HS-5 (cell line): ENCODE data around the gene DUSP12.

ENCODE experiments used
- DNase-seq: peaks from one replicate; pipeline ENCODE4 v3.0.0-alpha.2; 2012; ENCODE audit warnings: low read depth

The DUSP12 gene

DNA sequence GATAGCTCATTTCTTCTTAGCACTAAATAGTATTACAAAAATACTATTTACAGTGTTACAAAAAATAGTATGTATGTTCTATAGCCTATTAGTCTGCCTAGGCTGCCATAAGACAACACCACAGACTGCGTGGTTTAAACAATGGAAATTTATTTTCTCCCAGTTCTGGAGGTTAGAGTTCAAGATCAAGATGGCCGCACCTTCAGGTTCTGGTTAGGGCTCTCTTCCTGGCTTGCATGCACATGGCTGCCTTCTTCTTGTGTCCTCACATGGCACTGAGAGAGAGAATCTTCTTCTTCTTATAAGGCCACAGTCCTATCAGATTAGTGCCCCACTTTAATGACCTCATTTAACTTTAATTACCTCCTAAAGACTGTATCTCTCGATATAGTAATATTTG is 20.7 kb downstream of the DUSP12 start:
- no peak for DNase-seq

DNA sequence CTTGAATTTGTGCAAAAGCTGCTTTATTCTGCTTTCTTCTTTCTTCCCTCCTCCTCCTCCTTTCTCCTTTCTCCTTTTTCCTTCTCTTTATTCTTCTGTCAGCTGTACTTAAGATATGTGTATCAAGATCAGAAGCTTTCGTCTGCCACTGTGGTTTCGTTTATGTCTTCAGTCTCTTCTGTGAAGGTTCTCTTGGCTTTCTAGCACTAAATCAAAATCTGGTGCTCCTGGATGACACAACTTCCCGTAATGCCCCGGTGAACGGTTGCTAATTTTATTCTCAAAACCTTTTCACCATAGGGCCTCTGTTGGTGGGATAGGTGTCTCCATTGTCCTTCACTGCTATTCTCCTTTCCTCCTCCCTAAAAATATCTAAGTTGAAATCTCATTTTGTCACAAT is 21.6 kb downstream of the DUSP12 start:
- no peak for DNase-seq

DNA sequence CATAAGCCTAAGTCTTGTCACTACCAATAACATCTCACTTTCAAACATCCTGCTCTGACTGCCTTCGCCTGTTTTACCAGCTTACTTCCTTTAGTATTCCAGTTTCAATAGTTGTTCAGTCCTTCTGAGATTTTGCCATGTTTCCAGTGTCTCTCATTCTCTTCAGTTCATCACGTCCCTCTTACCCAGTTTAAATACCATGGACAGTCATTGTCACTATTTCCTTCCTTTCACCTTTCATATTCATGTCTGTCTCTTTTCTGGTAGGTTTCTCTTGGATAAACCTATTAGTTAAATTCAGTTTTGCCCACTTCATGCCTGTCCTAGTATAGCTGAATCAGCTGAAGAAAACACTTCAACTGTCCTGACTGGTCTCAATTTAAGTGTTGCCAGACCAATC is 22.4 kb downstream of the DUSP12 start:
- DNase-seq: no peak

DNA sequence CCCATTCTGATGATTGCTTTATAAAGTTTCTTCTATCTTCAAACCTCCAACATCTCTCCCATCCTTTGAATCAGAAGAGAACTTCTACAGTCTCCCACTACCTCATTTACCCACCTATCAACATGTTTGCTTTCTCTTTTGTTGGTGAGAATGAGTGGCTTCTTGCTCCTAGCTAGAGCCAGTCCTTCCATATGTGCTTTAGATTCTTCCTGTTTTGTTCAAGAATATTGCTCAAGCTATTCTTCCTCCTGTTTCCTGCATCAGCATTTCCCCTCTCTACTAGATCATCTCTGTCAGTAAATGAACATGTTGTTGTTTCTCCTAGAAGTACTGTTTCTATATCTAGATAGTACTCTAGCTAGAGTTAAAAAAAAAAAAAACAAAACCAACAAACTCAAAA is 22.8 kb downstream of the DUSP12 start:
- no peak for DNase-seq

DNA sequence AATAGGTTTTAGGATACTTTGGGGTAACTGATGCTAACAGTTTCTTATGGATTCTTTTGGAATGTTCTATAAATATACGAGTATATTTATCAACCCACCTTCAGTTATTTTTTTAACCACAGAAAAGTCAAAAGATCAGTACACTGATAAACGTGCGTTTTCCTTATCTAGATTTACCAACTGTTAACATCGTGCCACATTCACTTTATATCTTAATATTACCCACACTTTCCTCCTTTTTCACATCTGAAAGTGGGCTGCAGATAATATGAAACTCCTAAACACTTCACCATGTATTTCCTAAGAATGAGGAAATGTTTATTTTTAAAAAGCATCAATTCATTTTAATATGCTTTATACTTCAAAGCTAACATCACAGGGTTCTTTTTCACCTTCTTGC is 24.2 kb downstream of the DUSP12 start:
- no peak for DNase-seq

DNA sequence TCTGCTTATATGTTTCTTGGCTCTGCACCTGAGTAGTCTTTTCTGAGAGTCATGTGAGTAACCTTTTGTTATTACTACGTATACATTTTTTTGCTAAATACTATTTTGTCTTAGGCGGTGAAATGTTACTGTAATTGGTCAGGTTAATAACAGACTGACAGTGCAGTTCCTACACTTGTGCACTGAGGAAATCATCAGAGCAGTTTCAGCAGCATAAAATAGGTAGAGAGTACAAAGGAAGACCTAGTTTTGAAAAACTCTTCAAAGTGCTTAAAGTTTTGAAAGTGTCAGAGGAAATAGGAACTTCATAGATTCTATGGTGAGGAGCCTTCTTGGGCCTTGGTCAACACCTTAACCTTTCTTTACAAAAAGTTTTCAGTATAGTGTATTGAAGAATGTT is 27.7 kb downstream of the DUSP12 start:
- no peak for DNase-seq

DNA sequence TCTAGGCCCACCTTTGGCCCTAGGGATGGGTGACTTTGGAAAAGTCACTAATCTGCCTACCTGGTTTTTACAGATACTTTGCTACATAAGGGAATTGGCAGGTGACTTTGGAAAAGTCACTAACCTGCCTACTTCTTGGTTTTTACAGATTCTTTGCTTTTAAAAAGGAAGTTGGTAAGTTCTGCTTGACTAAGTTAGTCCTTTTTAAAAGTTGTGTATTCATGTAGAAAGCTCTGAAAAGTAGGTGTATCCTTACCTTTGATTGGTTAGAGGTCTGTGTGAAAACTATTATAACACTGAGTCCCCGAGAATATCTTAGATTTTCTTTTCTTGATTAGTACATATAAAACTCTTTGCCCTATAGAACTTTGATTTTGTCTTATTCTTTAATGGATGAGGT is 28.9 kb downstream of the DUSP12 start:
- no peak for DNase-seq

DNA sequence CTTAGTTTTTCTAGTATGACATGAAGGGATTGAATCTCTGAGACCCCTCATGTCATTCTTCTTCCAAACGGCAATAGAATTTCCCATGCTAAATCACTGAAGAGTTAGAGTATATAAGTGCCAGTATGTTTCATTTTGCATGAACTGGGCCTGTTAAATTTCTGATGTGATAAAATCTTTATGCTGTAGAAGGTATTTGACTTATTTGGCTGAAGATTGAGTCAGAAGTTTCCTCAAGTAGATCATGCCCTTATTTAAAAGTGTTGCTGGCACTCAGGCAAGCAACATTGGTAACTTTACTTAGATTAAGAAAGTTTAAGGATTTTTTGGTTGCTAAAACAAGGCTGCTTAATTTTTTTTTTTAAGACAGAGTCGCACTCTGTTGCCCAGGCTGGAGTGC is 29.8 kb downstream of the DUSP12 start:
- DNase-seq: no peak

DNA sequence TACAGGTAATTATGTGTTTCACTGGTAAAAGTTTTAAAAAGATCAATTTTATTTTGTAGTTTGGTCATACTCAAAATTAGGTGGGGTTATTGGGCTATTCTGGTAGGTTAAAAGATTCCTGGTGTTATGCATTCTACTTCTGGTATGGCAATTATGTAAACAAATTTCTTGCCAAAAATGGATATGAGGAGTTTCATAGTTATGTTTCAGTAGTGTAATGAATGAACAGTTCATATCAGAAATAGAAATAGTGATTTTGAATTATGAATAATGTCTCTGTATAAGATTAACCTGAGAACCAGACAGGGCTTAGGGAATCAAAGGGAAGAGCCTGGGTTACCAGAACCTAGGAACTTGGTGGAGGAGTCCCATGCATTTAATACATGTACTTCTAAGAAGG is 32.4 kb downstream of the DUSP12 start:
- DNase-seq: no peak

DNA sequence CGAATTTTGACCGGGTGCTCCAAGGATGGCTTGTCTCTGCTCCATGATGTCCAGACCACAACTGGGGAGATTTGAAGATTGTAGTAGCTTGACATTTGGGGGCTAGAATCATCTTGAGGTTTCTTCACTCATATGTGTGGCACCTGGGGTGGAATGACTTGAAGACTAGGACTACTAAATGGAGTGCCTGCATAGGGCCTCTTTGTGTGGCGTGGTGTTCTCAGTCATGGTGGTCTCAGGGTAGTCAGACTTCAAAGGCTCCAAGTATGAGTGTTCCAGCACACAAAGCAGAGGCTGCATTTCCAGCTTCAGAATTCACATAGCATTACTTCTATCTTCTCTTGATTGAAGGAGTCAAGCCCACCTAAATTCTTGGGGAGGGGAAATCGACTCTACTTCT is 33.3 kb downstream of the DUSP12 start:
- no peak for DNase-seq

DNA sequence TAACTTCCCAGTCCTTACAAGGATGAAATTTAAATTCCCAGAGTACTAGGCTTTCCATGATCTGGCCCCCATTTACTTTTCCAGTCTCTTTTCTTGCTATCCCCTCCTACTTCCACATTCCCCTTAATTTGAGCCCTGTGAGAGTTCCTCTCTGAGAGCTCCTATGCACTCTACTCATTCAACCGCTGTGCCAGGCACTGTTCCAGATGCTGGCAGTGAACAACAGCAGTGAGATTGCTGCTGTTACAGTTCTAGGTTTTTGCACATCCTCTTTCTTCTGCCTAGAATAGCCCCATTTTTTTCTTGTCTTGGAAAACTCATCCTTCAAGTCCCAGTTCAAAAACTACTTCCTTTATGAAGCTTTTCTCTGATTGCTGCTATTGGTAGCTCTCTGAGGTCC is 35.4 kb downstream of the DUSP12 start:
- DNase-seq: no peak

DNA sequence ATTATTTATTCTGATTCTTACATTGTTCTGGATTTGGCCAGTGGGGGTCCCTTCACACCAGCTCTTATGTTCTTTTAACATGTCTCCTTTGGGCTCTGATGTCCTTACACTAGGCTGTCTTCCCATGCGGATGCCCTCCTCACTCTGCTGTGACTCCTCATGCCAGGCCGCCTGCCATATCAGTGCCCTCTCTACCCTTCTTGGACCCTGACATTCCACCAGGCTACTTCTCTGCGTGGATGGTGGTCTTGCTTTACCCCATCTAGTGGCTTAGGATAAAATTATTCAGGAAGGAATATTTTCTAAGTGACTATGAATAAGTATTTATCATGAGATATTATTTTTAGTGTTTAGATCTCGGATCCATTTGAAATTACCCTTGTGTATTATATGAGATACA is 37.8 kb downstream of the DUSP12 start:
- DNase-seq: no peak

DNA sequence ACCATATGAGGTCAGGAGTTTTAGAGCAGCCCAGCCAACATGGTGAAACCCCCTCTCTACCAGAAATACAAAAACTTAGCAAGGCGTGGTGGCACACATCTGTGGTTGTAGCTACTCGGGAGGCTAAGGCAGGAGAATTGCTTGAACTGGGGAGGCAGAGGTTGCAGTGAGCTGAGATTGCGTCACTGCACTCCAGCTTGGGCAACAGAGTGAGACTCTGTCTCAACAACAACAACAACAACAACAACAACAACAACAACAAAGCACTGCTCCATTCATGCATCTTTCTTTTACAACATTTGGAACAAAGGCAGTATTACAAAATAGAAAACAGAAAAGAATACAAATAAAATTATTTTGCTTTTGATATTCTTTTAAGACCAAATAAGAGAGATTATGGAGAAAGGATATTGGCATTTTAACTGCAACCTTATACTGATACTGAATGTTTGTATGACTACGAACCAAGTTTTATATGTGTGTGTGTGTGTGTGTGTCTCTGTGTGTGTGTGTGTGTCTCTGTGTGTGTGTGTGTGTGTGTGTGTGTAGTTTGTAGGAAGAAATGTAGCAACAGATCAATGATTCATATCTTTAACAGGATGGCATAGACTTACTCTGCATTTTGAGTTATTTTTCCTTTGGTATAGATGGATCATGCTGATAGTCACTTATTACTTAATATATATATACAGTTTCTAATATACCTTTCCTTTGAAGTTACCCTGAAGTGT is 41.2 kb downstream of the DUSP12 start:
- no peak for DNase-seq

DNA sequence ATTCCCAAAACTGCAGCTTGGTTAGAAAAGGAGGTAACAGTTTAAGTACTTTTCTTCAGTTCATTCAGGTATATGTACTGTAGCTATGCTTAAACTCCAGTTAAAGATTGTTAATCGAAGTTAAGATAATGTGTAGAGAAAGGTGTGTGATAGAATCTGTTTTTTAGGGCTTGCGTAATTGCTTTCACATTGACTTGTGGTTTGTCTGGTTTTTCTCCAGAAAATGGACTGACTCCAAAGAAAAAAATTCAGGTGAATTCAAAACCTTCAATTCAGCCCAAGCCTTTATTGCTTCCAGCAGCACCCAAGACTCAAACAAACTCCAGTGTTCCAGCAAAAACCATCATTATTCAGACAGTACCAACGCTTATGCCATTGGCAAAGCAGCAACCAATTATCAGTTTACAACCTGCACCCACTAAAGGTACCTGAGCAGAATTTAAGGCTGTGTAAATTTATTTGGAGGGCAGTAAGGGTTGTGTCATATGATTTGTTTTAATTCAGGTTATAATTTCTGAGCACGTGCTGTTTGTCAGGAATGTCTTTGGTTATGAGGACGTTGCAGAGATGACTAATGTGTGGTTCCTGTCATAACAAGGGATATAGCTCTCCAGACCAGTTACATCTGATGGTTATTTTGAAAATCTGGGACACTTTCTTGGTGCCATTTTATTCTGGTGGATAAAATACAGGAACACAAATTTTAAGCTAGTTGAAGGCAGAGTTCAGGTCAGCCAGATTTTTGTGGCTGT is 42.5 kb downstream of the DUSP12 start:
- DNase-seq: peak; percentile 39

DNA sequence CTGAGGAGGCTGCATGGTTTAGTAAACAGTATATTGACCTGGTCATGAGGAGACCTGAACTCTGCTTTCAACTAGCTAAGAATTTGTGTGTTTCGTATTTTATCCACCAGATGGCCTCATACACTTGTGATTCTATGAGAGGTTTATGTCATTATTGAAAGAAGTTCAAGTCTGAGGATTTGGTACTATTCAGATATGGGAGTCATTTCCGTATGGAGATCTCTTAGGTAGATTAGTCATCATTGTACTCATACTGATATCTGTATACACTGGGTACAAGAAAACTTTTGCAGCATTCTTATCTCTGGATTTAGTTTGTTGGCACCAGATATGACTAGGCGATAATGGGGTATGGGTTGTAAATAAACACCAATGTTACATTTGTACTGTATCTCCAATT is 43.2 kb downstream of the DUSP12 start:
- DNase-seq: peak; percentile 83

DNA sequence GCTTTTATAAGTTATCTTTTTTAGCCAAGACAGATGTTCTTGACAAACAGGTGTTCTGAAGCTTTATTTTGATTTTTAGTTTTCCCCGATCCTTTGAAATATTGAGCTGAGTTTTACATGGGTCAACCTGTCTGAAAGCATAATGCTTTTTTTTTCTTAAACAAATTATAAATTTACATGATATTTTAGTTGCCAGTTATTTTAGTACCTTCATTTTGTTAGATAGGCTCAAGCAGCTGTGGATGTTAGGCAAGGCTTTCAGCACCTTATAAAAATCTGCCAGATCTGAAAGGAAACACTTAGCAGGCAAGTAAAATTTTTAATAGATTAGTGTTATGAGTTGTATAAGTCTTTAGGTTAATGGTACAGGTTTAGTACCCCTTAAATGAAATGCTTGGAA is 50.2 kb downstream of the DUSP12 start:
- DNase-seq: no peak

DNA sequence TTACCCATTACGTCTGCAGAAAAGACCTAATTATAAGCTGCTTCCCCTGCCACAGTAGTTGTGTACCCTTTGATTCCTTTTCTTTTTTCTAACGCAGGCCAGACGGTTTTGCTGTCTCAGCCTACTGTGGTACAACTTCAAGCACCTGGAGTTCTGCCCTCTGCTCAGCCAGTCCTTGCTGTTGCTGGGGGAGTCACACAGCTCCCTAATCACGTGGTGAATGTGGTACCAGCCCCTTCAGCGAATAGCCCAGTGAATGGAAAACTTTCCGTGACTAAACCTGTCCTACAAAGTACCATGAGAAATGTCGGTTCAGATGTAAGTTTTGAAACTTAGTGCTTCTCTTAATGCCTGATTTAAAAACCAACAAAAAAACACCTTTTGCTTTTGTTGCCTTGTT is 52.4 kb downstream of the DUSP12 start:
- DNase-seq: no peak

DNA sequence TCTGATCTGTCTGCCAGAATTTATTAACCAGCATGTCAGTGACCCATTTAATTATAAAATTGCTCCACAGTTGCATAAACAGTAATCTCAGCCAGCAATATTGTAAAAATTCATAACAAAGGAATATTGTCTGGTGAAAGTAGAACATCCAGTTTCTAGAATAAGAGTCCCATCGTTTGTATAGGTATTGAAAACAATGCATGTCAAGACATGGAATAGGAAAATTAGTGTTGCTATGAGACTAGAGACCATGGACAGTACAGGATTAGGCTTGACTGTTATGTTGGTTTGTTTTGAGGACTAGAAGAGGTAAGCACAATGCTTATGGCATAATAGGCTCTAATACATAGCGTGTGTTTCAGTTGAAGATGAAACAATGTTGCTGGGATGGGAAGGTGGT is 53.6 kb downstream of the DUSP12 start:
- no peak for DNase-seq

DNA sequence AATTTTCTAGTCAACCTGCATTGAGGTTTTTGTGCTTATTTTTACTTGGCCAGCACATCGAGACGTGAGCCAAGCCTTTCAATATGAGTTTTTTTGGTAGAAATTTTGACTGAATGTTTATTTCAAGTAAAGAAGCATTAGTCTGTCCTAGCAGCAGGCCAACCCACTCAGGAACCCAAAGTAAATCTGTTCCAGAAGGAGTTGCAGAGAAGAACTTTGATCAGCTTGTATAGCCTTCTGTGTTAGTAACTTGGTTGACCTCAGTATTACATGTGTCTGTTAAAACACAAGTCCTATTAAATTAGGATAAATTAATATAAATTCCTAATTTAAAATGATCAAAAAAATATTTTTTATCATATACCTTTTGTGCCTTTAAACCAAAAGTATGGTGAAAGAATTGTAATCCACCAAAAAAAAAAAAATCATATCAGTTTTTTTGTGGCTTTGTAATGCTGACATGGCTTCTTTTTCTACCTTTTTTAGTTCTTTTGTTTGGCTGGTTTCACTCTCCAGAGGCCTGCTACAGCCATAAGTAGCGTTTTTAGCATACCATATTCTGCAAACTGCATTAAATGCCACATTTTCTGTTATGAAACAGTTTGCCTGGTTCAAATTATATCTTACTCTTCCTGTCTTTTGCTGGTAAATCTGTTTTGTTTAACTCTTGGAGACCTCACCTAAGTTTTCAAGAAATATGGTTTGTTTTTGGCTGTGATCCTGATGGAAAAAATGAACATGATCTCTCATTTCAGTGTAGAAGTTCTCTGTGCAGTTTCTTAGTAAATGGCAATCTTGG is 56.0 kb downstream of the DUSP12 start:
- no peak for DNase-seq
